T-helper 2 cell (primary cell): ENCODE data around the gene SLC6A5.
"Not testable (repeated sequence)": the region's sequence is repeated elsewhere in the genome, so short reads cannot be mapped to it uniquely, and the experiment has no call there.

Experiments
- DNase-seq, 5 experiments: peaks; one replicate each; pipeline versions ENCODE4 v3.0.0 to v3.0.0-alpha.2; 2012 to 2022
- total RNA-seq, 2 donors: gene quantifications; one replicate each; lab custom pipeline; 2026; lab: John Stamatoyannopoulos, UW

The SLC6A5 gene
- total RNA-seq: 0 reads per million in 2 donors

- peak in 1 of 5 experiments; percentile 42 for DNase-seq
Observed at GRCh38 chr11:20599221-20600019, at the start of gene SLC6A5. Gene SLC6A5 (plus strand): TSS chr11:20599608. CDS start chr11:20599673, 65 bp downstream.

GRCh38 chr11:20551096-20551495 lies 48.3 kb upstream of the SLC6A5 start:
- DNase-seq: no peak

GRCh38 chr11:20555783-20556182 lies 43.6 kb upstream of the SLC6A5 start:
- DNase-seq: no peak

GRCh38 chr11:20556396-20556795 lies 43.0 kb upstream of the SLC6A5 start:
- not testable (repeated sequence) for DNase-seq

- no peak for DNase-seq
Observed at GRCh38 chr11:20558741-20559140, 40.7 kb upstream of the SLC6A5 start.

- DNase-seq: no peak
Observed at GRCh38 chr11:20559523-20560300, 39.7 kb upstream of the SLC6A5 start.

- DNase-seq: no peak
Observed at GRCh38 chr11:20561915-20562314, 37.5 kb upstream of the SLC6A5 start.

- DNase-seq: no peak
Observed at GRCh38 chr11:20563866-20564265, 35.5 kb upstream of the SLC6A5 start.

GRCh38 chr11:20564846-20565635 lies 34.4 kb upstream of the SLC6A5 start:
- DNase-seq: no peak

- not testable (repeated sequence) for DNase-seq
Observed at GRCh38 chr11:20566115-20566514, 33.3 kb upstream of the SLC6A5 start.

- DNase-seq: no peak
Observed at GRCh38 chr11:20566591-20567434, 32.6 kb upstream of the SLC6A5 start.

GRCh38 chr11:20579725-20580124 lies 19.7 kb upstream of the SLC6A5 start:
- DNase-seq: not testable (repeated sequence)

- DNase-seq: no peak
Observed at GRCh38 chr11:20583201-20583600, 16.2 kb upstream of the SLC6A5 start.

GRCh38 chr11:20584093-20584774 lies 15.2 kb upstream of the SLC6A5 start:
- DNase-seq: no peak

- no peak for DNase-seq
Observed at GRCh38 chr11:20589796-20590195, 9.6 kb upstream of the SLC6A5 start.

- no peak for DNase-seq
Observed at GRCh38 chr11:20590381-20590780, 9.0 kb upstream of the SLC6A5 start.

- DNase-seq: no peak
Observed at GRCh38 chr11:20592741-20593140, 6.7 kb upstream of the SLC6A5 start.

- DNase-seq: no peak
Observed at GRCh38 chr11:20594274-20595061, 4.9 kb upstream of the SLC6A5 start.

- DNase-seq: no peak
Observed at GRCh38 chr11:20595101-20595500, 4.3 kb upstream of the SLC6A5 start.
